Neural cell (in vitro differentiated cells): ENCODE data around the gene SNAPC1. TPM values are rescaled to one million over a fixed set of nuclear protein-coding genes. Genes with fewer than 3 reads are reported as not detected.

Experiments used
- H2AFZ ChIP-seq: fragments of 200-600, 300-800 bp; sonication (generic), shearing (Covaris generic); 2 replicates; pipeline ENCODE4 v1.6.0; 2014; ENCODE audit warnings: low read depth, mild to moderate bottlenecking, antibody characterized with exemption, low read length, moderate library complexity
- H3F3A ChIP-seq: fragments of 200-600 bp; shearing (Covaris generic); 2 replicates; pipeline ENCODE4 v1.6.1; 2016; ENCODE audit warnings: mild to moderate bottlenecking, moderate library complexity, mixed read lengths, antibody characterized with exemption, low read length; ENCODE audit not compliant: insufficient read depth, poor library complexity, severe bottlenecking
- H3K27ac ChIP-seq: fragments of 200-600, 300-800 bp; sonication (generic), shearing (Covaris generic); 2 replicates; pipeline ENCODE4 v1.5.1; 2014; ENCODE audit warnings: mild to moderate bottlenecking, low read length, moderate library complexity
- H3K27me3 ChIP-seq: fragments of 300-800, 200-600 bp; sonication (generic), shearing (Covaris generic); 2 replicates; pipeline ENCODE4 v1.6.0; 2014; ENCODE audit warnings: mild to moderate bottlenecking, low read depth, low read length, moderate library complexity; ENCODE audit not compliant: insufficient read depth
- H3K36me3 ChIP-seq: fragments of 300-800, 200-600 bp; sonication (generic), shearing (Covaris generic); 2 replicates; pipeline ENCODE4 v1.5.1; 2014; ENCODE audit warnings: mild to moderate bottlenecking, antibody characterized with exemption, low read length, moderate library complexity; ENCODE audit not compliant: insufficient read depth
- H3K4me2 ChIP-seq: fragments of 300-800, 200-600 bp; sonication (generic), shearing (Covaris generic); 2 replicates; pipeline ENCODE4 v1.6.0; 2014; ENCODE audit warnings: mild to moderate bottlenecking, low read length
- H3K4me3 ChIP-seq: fragments of 300-800, 200-600 bp; sonication (generic), shearing (Covaris generic); 2 replicates; pipeline ENCODE4 v1.5.1; 2014; ENCODE audit warnings: mild to moderate bottlenecking, low read length, moderate library complexity
- H3K79me2 ChIP-seq: fragments of 200-600 bp; shearing (Covaris generic); replicated peaks from 2 replicates; pipeline ENCODE4 v1.6.0; 2014; ENCODE audit warnings: mild to moderate bottlenecking, low read length, moderate library complexity; ENCODE audit not compliant: insufficient read depth
- H3K9ac ChIP-seq: fragments of 300-800, 200-600 bp; sonication (generic), shearing (Covaris generic); 2 replicates; pipeline ENCODE4 v1.6.1; 2016; ENCODE audit warnings: mild to moderate bottlenecking, low read length, mixed read lengths
- H3K9me2 ChIP-seq: fragments of 200-600 bp; shearing (Covaris generic); 2 replicates; pipeline ENCODE4 v1.6.1; 2016; ENCODE audit warnings: mild to moderate bottlenecking, low read length, mixed read lengths; ENCODE audit not compliant: insufficient read depth
- H3K9me3 ChIP-seq: fragments of 200-600, 300-800 bp; sonication (generic), shearing (Covaris generic); 2 replicates; pipeline ENCODE4 v1.6.1; 2016; ENCODE audit warnings: mild to moderate bottlenecking, mixed run types, low read length, moderate library complexity, mixed read lengths
- H4K20me1 ChIP-seq: fragments of 200-600 bp; shearing (Covaris generic); 2 replicates; pipeline ENCODE4 v1.6.1; 2016; ENCODE audit warnings: mild to moderate bottlenecking, mixed run types; ENCODE audit not compliant: insufficient read depth
- EP300 ChIP-seq: fragments of 450-650 bp; conservative IDR thresholded peaks from 2 replicates; pipeline ENCODE4 v1.6.1; 2014; ENCODE audit warnings: antibody characterized with exemption, mild to moderate bottlenecking, moderate library complexity; ENCODE audit not compliant: poor library complexity, severe bottlenecking
- EZH2 ChIP-seq: fragments of 200-600, 300-800 bp; shearing (Covaris generic), sonication (generic); IDR thresholded peaks from 2 replicates; pipeline ENCODE4 v1.6.1; 2014; ENCODE audit warnings: antibody characterized with exemption, low read length, borderline replicate concordance, mild to moderate bottlenecking; ENCODE audit not compliant: insufficient read depth, poor library complexity, severe bottlenecking
- MXI1 ChIP-seq: fragments of 450-650 bp; conservative IDR thresholded peaks from 2 replicates; pipeline ENCODE4 v1.6.1; 2014; ENCODE audit warnings: antibody characterized with exemption, mild to moderate bottlenecking; ENCODE audit not compliant: poor library complexity, severe bottlenecking
- POLR2AphosphoS5 ChIP-seq: IDR thresholded peaks from 2 replicates; pipeline ENCODE4 v1.6.1; 2012
- RAD21 ChIP-seq: fragments of 450-650 bp; conservative IDR thresholded peaks from 2 replicates; pipeline ENCODE4 v1.6.1; 2014; ENCODE audit warnings: antibody characterized with exemption, mild to moderate bottlenecking, moderate library complexity
- SMC3 ChIP-seq: fragments of 450-650 bp; conservative IDR thresholded peaks from 2 replicates; pipeline ENCODE4 v1.6.1; 2014; ENCODE audit warnings: antibody characterized with exemption, mild to moderate bottlenecking, moderate library complexity; ENCODE audit not compliant: poor library complexity
- TAF1 ChIP-seq: IDR thresholded peaks from 2 replicates; pipeline ENCODE4 v1.6.1; 2012; ENCODE audit warnings: low read depth
- polyA plus RNA-seq: library from polyadenylated mRNA; depleted of rRNA; stranded (reverse); fragments of >200 nt; gene quantifications from 2 replicates; pipeline ENCODE4 v1.2.3, GENCODE V29; 2014
- TF ChIP-seq, protein P1 (sequence below): fragments of 450-650 bp; IDR thresholded peaks from 2 replicates; pipeline ENCODE4 v1.5.1; 2014; ENCODE audit warnings: antibody characterized with exemption, mild to moderate bottlenecking, moderate library complexity; ENCODE audit not compliant: poor library complexity, severe bottlenecking
- TF ChIP-seq, protein P2 (sequence below): IDR thresholded peaks from 2 replicates; pipeline ENCODE4 v1.6.1; 2012; ENCODE audit warnings: borderline replicate concordance

SNAPC1 gene
- polyA plus RNA-seq, 1 donor from 2014 or later = 7.1 TPM

DNA sequence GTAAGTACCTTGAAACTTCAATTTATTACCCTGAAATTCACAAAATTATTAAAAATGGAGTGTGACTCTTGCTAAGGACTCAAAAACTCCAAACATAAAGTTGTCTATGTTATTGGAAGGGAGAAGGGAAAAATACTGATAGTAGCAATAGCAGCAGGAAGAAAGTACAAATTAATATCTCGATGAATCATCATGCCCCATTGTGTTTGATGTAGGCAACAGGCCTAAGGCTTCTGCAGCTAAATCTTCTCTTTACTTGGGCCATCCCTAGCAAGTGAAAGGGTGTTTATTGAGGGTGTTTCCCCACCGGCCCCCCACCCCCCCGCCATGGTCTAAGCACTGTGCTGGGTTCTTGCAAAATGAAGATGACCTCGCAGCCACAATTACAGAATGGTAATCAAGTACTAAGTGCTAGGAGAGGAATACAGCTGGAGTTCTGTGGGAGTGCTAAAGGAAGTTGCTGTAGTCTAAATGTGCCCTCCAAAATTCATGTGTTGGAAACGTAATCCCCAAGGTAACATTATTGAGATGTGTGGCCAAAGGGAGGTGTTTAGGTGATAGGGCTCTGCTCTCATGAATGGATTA is 76.5 kb downstream of the SNAPC1 start:
- no peak overlapping the region for H3K9ac ChIP-seq
- H3K4me3 ChIP-seq = no peak overlapping the region
- H3K4me2 ChIP-seq = no peak overlapping the region
- no peaks in the 10 kb centered on the region for H3F3A ChIP-seq
- H3K36me3 ChIP-seq = no peaks in the 10 kb centered on the region
- H3K9me3 ChIP-seq = no peaks in the 10 kb centered on the region
- H3K27ac ChIP-seq = no peak overlapping the region
- H3K9me2 ChIP-seq = no peaks in the 10 kb centered on the region
- no peaks in the 10 kb centered on the region for H3K27me3 ChIP-seq
- TF ChIP-seq, protein P1, sequence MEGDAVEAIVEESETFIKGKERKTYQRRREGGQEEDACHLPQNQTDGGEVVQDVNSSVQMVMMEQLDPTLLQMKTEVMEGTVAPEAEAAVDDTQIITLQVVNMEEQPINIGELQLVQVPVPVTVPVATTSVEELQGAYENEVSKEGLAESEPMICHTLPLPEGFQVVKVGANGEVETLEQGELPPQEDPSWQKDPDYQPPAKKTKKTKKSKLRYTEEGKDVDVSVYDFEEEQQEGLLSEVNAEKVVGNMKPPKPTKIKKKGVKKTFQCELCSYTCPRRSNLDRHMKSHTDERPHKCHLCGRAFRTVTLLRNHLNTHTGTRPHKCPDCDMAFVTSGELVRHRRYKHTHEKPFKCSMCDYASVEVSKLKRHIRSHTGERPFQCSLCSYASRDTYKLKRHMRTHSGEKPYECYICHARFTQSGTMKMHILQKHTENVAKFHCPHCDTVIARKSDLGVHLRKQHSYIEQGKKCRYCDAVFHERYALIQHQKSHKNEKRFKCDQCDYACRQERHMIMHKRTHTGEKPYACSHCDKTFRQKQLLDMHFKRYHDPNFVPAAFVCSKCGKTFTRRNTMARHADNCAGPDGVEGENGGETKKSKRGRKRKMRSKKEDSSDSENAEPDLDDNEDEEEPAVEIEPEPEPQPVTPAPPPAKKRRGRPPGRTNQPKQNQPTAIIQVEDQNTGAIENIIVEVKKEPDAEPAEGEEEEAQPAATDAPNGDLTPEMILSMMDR = no peak
- TF ChIP-seq, protein P2, sequence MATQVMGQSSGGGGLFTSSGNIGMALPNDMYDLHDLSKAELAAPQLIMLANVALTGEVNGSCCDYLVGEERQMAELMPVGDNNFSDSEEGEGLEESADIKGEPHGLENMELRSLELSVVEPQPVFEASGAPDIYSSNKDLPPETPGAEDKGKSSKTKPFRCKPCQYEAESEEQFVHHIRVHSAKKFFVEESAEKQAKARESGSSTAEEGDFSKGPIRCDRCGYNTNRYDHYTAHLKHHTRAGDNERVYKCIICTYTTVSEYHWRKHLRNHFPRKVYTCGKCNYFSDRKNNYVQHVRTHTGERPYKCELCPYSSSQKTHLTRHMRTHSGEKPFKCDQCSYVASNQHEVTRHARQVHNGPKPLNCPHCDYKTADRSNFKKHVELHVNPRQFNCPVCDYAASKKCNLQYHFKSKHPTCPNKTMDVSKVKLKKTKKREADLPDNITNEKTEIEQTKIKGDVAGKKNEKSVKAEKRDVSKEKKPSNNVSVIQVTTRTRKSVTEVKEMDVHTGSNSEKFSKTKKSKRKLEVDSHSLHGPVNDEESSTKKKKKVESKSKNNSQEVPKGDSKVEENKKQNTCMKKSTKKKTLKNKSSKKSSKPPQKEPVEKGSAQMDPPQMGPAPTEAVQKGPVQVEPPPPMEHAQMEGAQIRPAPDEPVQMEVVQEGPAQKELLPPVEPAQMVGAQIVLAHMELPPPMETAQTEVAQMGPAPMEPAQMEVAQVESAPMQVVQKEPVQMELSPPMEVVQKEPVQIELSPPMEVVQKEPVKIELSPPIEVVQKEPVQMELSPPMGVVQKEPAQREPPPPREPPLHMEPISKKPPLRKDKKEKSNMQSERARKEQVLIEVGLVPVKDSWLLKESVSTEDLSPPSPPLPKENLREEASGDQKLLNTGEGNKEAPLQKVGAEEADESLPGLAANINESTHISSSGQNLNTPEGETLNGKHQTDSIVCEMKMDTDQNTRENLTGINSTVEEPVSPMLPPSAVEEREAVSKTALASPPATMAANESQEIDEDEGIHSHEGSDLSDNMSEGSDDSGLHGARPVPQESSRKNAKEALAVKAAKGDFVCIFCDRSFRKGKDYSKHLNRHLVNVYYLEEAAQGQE = no peak
- TF ChIP-seq MXI1 = no peak
- no peaks in the 10 kb centered on the region for H4K20me1 ChIP-seq
- no peaks in the 10 kb centered on the region for H3K79me2 ChIP-seq
- no peak overlapping the region for H2AFZ ChIP-seq

DNA sequence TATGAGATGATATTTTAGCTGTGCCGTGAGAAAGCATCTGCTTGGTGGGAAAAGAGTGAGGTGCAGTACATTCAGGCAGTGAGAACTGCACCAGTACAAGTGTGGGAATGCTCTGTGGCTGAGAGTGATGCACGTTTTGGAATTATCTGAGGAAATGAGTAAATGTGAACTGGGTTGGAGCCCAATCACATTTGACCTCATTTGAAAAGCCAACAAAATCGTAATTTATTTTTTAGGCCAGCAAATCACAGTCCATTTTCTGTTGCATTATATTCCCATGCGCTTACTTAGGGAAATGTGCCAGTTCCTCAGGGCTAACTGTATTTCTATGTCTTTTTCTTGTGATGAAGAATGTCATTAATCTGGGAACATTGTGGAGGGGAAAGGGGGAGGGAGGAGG is 77.3 kb downstream of the SNAPC1 start:
- no peaks in the 10 kb centered on the region for H3F3A ChIP-seq
- H3K79me2 ChIP-seq = no peaks in the 10 kb centered on the region
- H3K4me3 ChIP-seq = no peak overlapping the region
- TF ChIP-seq EZH2 (no peak), SMC3 (no peak), RAD21 (no peak), EP300 (no peak), POLR2AphosphoS5 (no peak), MXI1 (no peak), TAF1 (no peak)
- TF ChIP-seq, protein P2 = no peak
- TF ChIP-seq, protein P1 = no peak
- no peaks in the 10 kb centered on the region for H3K27me3 ChIP-seq
- no peaks in the 10 kb centered on the region for H3K9me2 ChIP-seq
- H2AFZ ChIP-seq = no peak overlapping the region
- no peaks in the 10 kb centered on the region for H3K36me3 ChIP-seq
- H4K20me1 ChIP-seq = no peaks in the 10 kb centered on the region
- no peak overlapping the region for H3K9ac ChIP-seq
- H3K9me3 ChIP-seq = peaks cover 2% of the 10 kb centered on the region
- no peak overlapping the region for H3K27ac ChIP-seq
- H3K4me2 ChIP-seq = no peak overlapping the region
